ENCODE data around the gene CCDC192. TPM values are rescaled to one million over a fixed set of nuclear protein-coding genes. Genes with fewer than 3 reads are reported as not detected.

CCDC192 gene
- polyA plus RNA-seq, 3 donors, result not detected

GRCh38 chr5:127894461-127894860 is 191.3 kb downstream of the CCDC192 start:
- Histone ChIP-seq H3K4me3 (replicated peaks in 1 of 3; ENCODE audit: low read depth in 2 of 3, low read length in 3 of 3) (no peak overlapping the region), H3K4me1 (ENCODE audit: control insufficient read depth in 1 of 2, insufficient read depth in 2 of 2, low read length in 2 of 2) (no peaks in the 10 kb centered on the region), H3K4me2 (replicated peaks; ENCODE audit: extremely low read depth, low read length, poor library complexity, severe bottlenecking) (no peak overlapping the region), H2AFZ (ENCODE audit: insufficient read depth, low read depth, low read length, poor library complexity, severe bottlenecking) (no peak overlapping the region), H3K36me3 (replicated peaks in 1 of 2; ENCODE audit: control insufficient read depth in 1 of 2, insufficient read depth in 2 of 2, low read length in 2 of 2) (no peaks in the 10 kb centered on the region), H3K79me2 (ENCODE audit: insufficient read depth, low read length) (no peaks in the 10 kb centered on the region), H3K27me3 (ENCODE audit: control insufficient read depth in 2 of 2, insufficient read depth in 2 of 2, low read length in 2 of 2) (no peaks in the 10 kb centered on the region), H4K20me1 (ENCODE audit: insufficient read depth, low read length) (no peaks in the 10 kb centered on the region), H3K27ac (ENCODE audit: low read depth in 1 of 2, low read length in 2 of 2) (no peak overlapping the region), H3K9ac (ENCODE audit: insufficient read depth, low read length, poor library complexity, severe bottlenecking) (no peak overlapping the region), H3K9me3 (replicated peaks in 1 of 2; ENCODE audit: control insufficient read depth in 1 of 2, insufficient read depth in 1 of 2, low read length in 2 of 2) (no peaks in the 10 kb centered on the region)
- intact Hi-C loops (cut with micrococcal nuclease), result no loop called here
- Mint-ChIP-seq H3K36me3 (no peaks in the 10 kb centered on the region), H3K27ac (no peak overlapping the region), H3K27me3 (ENCODE audit: low read depth in 3 of 3) (peaks cover 0 to 3% (median 0%) of the 10 kb centered on the region in 3 donors), H3K4me1 (peaks cover 4% of the 10 kb centered on the region), H3K4me3 (no peak overlapping the region), H3K9me3 (no peaks in the 10 kb centered on the region)
- TF ChIP-seq, protein P1, sequence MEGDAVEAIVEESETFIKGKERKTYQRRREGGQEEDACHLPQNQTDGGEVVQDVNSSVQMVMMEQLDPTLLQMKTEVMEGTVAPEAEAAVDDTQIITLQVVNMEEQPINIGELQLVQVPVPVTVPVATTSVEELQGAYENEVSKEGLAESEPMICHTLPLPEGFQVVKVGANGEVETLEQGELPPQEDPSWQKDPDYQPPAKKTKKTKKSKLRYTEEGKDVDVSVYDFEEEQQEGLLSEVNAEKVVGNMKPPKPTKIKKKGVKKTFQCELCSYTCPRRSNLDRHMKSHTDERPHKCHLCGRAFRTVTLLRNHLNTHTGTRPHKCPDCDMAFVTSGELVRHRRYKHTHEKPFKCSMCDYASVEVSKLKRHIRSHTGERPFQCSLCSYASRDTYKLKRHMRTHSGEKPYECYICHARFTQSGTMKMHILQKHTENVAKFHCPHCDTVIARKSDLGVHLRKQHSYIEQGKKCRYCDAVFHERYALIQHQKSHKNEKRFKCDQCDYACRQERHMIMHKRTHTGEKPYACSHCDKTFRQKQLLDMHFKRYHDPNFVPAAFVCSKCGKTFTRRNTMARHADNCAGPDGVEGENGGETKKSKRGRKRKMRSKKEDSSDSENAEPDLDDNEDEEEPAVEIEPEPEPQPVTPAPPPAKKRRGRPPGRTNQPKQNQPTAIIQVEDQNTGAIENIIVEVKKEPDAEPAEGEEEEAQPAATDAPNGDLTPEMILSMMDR (IDR thresholded peaks at IDR 0.05), result no peak
- no CpG with 5 or more reads among the region's 5 CpGs for WGBS (ENCODE audit: insufficient coverage)
- no peak for DNase-seq

GRCh38 chr5:127898551-127899213 is 195.5 kb downstream of the CCDC192 start:
- Mint-ChIP-seq H3K9me3 (no peaks in the 10 kb centered on the region), H3K27me3 (ENCODE audit: low read depth in 3 of 3) (no peaks in the 10 kb centered on the region), H3K36me3 (no peaks in the 10 kb centered on the region), H3K4me1 (peaks cover 4% of the 10 kb centered on the region), H3K27ac (no peak overlapping the region), H3K4me3 (no peak overlapping the region)
- TF ChIP-seq, protein P1 (IDR thresholded peaks at IDR 0.05), result no peak
- Histone ChIP-seq H3K4me3 (replicated peaks in 1 of 3; ENCODE audit: low read depth in 2 of 3, low read length in 3 of 3) (no peak overlapping the region), H3K27ac (ENCODE audit: low read depth in 1 of 2, low read length in 2 of 2) (no peak overlapping the region), H3K9me3 (replicated peaks in 1 of 2; ENCODE audit: control insufficient read depth in 1 of 2, insufficient read depth in 1 of 2, low read length in 2 of 2) (no peaks in the 10 kb centered on the region), H4K20me1 (ENCODE audit: insufficient read depth, low read length) (no peaks in the 10 kb centered on the region), H3K4me2 (replicated peaks; ENCODE audit: extremely low read depth, low read length, poor library complexity, severe bottlenecking) (no peak overlapping the region), H3K79me2 (ENCODE audit: insufficient read depth, low read length) (no peaks in the 10 kb centered on the region), H3K36me3 (replicated peaks in 1 of 2; ENCODE audit: control insufficient read depth in 1 of 2, insufficient read depth in 2 of 2, low read length in 2 of 2) (no peaks in the 10 kb centered on the region), H3K27me3 (ENCODE audit: control insufficient read depth in 2 of 2, insufficient read depth in 2 of 2, low read length in 2 of 2) (no peaks in the 10 kb centered on the region), H3K9ac (ENCODE audit: insufficient read depth, low read length, poor library complexity, severe bottlenecking) (no peak overlapping the region), H3K4me1 (ENCODE audit: control insufficient read depth in 1 of 2, insufficient read depth in 2 of 2, low read length in 2 of 2) (no peaks in the 10 kb centered on the region), H2AFZ (ENCODE audit: insufficient read depth, low read depth, low read length, poor library complexity, severe bottlenecking) (no peak overlapping the region)
- DNase-seq, result no peak
- 60% methylated on average over 2 of the region's 4 CpGs for WGBS (ENCODE audit: insufficient coverage)
- intact Hi-C loops (cut with micrococcal nuclease), result no loop called here
